Rectal smooth muscle tissue (tissue), 1 donor: ENCODE results near the gene SPSB4.

Experiments
- H3K27ac ChIP-seq: one replicate; pipeline ENCODE4 v1.7.0; 2013; ENCODE audit warnings: low read depth, low read length, inconsistent platforms
- H3K27me3 ChIP-seq: one replicate; pipeline ENCODE4 v1.7.0; 2013; ENCODE audit warnings: low read length; ENCODE audit not compliant: control insufficient read depth, insufficient read depth
- H3K36me3 ChIP-seq: one replicate; pipeline ENCODE4 v1.7.0; 2013; ENCODE audit warnings: low read length; ENCODE audit not compliant: control insufficient read depth, insufficient read depth
- H3K4me1 ChIP-seq: one replicate; pipeline ENCODE4 v1.7.0; 2013; ENCODE audit warnings: low read length; ENCODE audit not compliant: control insufficient read depth, insufficient read depth
- H3K4me3 ChIP-seq: one replicate; pipeline ENCODE4 v1.7.0; 2013; ENCODE audit warnings: low read length
- H3K9ac ChIP-seq: one replicate; pipeline ENCODE4 v1.7.0; 2013; ENCODE audit warnings: low read length

Gene SPSB4

DNA sequence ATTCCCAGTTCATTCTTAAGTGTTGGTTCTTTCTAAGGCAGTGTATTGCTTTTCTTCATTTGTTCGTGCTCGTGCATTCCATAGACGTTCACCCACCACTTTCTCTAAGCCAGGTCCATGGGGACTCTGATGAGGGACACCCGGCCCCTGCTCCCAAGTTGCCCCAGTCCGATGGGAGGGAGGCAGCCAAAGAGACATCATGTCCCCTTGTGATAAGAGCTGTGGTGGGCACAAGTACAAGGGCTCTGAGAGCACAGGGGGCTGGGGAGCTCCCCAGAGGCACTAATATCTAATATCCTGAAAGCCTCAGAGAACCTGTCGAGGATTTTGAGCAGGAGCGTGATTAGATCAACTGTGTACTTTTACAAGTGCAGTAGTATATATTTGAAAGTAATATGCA lies 6.3 kb downstream of the SPSB4 start:
- no peaks in the 10 kb centered on the region for H3K36me3 ChIP-seq

DNA sequence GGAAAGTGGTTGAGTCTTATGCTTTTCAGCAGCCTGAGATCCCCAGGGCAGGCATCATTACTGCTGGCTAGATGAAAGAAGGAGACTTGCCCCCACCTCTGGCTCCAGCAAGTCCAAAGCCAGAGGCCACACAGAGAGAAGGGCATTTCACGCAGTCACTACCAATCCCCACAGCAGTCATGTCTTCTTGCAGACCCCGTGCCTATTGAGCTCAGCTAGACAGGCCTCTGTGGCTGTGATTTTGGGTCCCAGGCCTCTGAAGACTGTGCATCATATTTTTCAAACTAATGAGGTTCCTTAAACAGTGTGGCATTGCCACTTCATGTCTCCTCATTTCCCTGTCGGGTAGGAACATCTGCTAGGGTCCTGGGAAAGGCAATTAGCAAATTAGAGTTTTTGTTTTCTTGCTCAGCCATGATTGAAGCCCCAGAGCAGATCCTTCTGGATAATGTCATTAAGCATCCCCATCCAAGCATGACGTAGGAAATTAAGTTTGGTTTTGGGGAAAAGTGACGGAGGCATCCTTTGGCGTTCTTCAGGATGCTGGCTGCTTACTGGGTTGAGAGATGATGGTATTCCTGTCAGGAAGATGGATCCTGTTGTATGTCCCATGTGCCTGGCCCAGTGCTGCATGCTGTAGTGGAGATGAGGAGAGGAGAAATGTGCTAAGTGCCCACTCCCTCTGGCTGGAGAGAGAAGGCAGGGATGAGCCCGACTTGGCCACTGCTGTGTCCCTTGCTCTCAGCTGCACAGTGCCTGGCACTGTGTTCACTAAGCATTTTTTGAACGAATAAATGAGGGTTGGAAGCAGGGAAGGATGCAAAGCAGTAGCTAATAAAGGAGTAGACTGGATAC lies 7.0 kb downstream of the SPSB4 start:
- H3K27me3 ChIP-seq, result no peaks in the 10 kb centered on the region
- no peak overlapping the region for H3K4me3 ChIP-seq
- H3K36me3 ChIP-seq, result no peaks in the 10 kb centered on the region
- no peak overlapping the region for H3K9ac ChIP-seq
- H3K27ac ChIP-seq, result no peak overlapping the region
- H3K4me1 ChIP-seq, result no peaks in the 10 kb centered on the region

More for the DNA sequence above, 6.3 kb downstream of the SPSB4 start:
- Histone ChIP-seq H3K9ac (no peak overlapping the region), H3K4me3 (no peak overlapping the region), H3K27ac (no peak overlapping the region), H3K27me3 (no peaks in the 10 kb centered on the region), H3K4me1 (no peaks in the 10 kb centered on the region)

DNA sequence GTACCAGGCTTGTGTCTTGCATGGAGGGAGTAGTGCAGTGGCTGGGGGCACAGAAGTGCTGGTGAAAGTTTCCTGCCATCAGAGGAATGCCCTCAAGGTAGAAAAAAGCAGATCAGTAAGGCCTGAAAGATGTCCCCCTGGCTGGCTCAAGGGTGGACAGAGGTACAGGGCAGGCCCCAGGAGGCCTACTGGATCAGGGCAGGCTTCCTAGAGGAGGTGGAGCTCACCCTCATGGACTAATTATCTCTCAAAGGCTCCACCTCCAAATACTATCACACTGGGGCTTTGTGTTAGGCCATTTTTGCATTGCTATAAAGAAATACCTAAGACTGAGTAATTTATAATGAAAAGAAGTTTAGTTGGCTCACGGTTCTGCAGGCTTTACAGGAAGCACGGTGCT lies 7.8 kb downstream of the SPSB4 start:
- no peaks in the 10 kb centered on the region for H3K36me3 ChIP-seq
- H3K27me3 ChIP-seq, result no peaks in the 10 kb centered on the region
- H3K9ac ChIP-seq, result no peak overlapping the region
- H3K4me1 ChIP-seq, result no peaks in the 10 kb centered on the region
- no peak overlapping the region for H3K4me3 ChIP-seq
- H3K27ac ChIP-seq, result no peak overlapping the region

DNA sequence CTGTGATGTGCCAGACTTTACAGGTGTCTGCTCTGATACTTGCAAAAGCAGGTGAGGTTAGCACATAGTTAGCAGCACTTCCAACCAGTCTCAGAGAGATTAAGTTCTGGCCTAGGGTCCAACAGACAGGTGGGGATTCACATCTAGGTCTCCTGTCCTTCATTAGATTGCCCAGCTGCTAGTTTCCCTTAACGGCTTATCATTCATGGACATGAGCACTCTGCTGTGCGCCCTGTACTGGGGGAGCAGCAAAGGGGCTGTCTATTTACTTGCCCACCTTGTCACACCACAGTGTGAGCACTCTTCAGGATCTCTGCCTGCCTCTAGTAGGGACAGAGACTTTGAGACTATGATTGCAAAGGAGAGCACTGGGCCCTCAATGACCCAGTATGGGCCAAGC lies 8.7 kb downstream of the SPSB4 start:
- H3K9ac ChIP-seq, result no peak overlapping the region
- no peaks in the 10 kb centered on the region for H3K4me1 ChIP-seq
- no peak overlapping the region for H3K27ac ChIP-seq
- no peaks in the 10 kb centered on the region for H3K27me3 ChIP-seq
- no peak overlapping the region for H3K4me3 ChIP-seq
- no peaks in the 10 kb centered on the region for H3K36me3 ChIP-seq

DNA sequence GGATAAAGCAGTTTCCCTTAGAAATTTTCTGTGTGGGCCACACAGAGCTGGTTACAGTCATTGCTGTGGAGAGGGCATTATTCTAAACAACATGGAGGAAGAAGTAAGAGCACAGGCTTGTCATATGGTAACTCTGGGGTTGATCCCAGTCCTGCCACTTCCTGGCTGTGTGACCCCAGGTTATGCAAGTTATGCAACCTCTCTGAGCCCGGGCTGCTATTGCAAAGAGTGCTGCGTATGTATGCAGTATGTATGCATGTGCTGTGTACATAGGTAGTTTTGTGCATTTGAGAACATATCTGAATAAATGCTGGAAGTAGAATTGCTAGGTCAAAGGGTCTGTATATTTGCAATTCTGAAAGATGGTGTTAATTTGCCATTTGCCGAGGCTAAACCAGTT lies 9.2 kb downstream of the SPSB4 start:
- Histone ChIP-seq H3K36me3 (no peaks in the 10 kb centered on the region), H3K27me3 (no peaks in the 10 kb centered on the region), H3K27ac (no peak overlapping the region), H3K4me3 (no peak overlapping the region), H3K9ac (no peak overlapping the region), H3K4me1 (no peaks in the 10 kb centered on the region)

DNA sequence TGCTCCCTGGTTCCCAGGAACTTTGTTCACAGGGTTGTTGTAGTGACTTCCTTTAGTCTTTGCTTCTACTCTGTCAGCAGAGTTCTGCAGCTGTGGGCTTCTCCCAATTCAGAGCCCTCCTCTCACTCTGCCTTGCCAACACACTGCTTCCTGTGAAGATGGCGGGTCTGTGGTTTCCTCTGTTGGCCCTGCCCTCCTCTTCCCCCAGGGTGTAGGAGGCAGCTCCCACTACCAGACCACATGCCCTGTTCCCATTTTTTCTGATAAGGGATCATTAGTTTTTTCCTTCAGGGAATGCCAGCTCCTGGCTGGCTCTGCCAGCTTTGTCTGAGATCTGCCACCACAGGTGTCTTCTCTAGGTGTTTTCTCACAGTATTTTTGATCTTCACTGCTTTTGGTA lies 12.7 kb downstream of the SPSB4 start:
- Histone ChIP-seq H3K27ac (no peak overlapping the region), H3K27me3 (no peaks in the 10 kb centered on the region), H3K9ac (no peak overlapping the region), H3K4me1 (no peaks in the 10 kb centered on the region), H3K4me3 (no peak overlapping the region), H3K36me3 (no peaks in the 10 kb centered on the region)

DNA sequence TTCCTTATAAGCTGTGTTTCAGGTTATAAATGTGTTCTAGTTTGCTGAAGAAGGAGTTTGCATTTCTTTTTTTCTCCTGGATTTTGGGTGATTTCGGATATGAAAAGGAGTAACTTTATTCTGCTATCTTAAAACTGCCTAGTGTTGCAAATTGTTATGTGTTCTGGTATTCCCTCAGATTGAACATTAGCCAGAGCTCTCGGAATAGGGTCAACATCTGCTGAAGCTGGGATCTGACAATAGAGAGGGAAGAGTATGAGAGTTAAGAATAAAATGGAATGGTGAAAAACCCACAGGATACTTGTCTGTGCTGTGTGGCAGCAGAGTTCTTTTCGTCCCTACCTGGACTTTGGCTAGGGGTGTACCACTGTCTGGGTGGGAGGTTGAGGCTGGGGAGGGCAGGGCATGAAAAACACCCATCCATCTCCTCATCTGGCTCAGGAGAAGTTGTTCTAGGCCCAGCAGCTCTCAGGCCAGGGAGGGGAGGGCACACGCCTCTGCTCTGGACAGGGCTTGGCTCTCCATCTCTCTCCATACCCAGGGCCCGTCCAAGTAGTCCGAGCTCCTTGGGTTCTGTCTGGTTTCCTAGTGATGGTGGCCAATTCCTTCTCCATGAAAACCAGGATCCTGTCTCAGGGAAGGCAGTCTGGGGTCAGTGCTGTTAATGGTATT lies 13.2 kb downstream of the SPSB4 start:
- Histone ChIP-seq H3K9ac (no peak overlapping the region), H3K27ac (no peak overlapping the region), H3K36me3 (no peaks in the 10 kb centered on the region), H3K27me3 (no peaks in the 10 kb centered on the region), H3K4me3 (no peak overlapping the region), H3K4me1 (no peaks in the 10 kb centered on the region)

DNA sequence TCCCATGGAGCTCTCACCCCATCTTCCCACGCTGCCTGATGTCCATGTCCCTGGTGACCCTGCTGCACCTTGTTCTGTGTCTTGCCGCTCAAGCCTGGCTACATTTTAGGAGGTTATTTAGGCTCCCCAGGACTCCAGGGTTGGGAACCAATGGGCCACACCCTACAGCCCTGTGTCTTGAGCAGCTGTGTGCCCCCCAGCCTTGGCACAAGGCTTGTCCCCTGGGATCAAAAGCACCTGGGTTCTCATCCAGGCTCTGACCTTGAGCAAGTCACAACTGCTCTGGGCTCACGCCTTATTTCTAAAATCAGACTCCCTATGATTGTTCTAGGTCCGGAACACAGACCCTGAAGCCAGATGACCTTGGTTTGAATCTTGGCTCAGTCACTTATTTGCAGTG lies 14.1 kb downstream of the SPSB4 start:
- Histone ChIP-seq H3K4me3 (no peak overlapping the region), H3K27ac (no peak overlapping the region), H3K4me1 (no peaks in the 10 kb centered on the region), H3K36me3 (no peaks in the 10 kb centered on the region), H3K27me3 (no peaks in the 10 kb centered on the region), H3K9ac (no peak overlapping the region)

DNA sequence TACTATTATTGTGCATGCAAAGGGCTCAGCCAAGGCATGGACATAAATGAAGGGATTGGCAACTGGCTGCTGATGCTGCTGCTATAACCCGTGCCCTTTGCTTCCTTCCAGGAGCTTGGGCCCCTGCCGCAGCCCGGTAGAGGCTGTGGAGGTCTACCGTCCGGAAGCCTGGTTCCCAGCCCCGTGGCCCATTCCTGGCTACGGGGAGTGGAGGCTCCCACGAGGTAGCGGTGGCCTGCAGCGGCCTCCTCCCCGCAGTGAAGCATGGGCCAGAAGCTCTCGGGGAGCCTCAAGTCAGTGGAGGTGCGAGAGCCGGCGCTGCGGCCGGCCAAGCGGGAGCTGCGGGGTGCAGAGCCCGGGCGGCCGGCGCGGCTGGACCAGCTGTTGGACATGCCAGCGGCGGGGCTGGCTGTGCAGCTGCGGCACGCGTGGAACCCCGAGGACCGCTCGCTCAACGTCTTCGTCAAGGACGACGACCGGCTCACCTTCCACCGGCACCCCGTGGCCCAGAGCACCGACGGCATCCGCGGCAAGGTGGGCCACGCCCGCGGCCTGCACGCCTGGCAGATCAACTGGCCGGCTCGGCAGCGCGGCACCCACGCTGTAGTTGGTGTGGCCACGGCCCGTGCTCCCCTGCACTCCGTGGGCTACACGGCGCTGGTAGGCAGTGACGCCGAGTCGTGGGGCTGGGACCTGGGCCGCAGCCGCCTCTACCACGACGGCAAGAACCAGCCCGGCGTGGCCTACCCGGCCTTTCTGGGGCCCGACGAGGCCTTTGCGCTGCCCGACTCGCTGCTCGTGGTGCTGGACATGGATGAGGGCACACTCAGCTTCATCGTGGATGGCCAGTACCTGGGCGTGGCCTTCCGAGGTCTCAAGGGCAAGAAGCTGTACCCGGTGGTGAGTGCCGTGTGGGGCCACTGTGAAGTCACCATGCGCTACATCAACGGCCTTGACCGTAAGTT lies 15.0 kb downstream of the SPSB4 start:
- H3K36me3 ChIP-seq, result no peaks in the 10 kb centered on the region
- H3K27ac ChIP-seq, result no peak overlapping the region
- no peak overlapping the region for H3K4me3 ChIP-seq
- no peak overlapping the region for H3K9ac ChIP-seq
- no peaks in the 10 kb centered on the region for H3K4me1 ChIP-seq
- no peaks in the 10 kb centered on the region for H3K27me3 ChIP-seq

DNA sequence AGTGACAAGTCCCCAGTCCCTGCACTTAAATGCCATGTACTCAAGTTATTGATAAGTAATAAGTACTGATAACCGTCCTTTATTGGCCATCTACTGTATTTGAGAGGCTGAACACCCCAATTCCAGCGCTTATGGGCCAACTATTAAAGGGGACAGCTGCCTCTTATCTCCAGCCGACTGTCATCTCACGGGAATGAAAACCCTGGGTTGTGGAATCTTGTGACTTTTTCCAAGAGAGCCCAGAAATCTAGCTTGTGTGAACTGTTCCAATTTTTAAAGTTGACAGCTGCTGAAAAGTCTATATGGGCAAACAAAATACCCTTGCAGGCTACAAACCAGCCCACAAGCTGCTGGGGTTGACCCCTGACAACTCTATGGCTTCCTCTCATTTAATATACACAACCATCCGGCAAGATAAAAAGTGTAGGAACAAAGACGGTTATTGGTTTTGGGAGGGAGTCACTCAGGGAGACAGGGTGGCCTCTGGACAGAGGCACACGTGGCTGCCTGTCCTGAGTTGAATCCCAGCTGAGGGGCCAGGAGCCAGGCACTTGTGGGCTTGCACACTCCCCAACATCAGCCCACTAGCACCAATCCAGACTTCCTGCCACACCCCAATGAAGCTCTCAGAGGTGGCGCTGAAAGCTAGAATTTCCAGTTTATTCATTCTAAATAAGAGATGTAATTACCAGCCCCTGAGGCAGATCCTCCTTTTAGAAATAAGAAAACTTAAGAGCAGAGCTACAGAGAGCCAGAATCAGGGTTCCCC lies 16.2 kb downstream of the SPSB4 start:
- H3K36me3 ChIP-seq, result no peaks in the 10 kb centered on the region
- no peak overlapping the region for H3K4me3 ChIP-seq
- H3K4me1 ChIP-seq, result no peaks in the 10 kb centered on the region
- H3K27me3 ChIP-seq, result no peaks in the 10 kb centered on the region
- H3K27ac ChIP-seq, result no peak overlapping the region
- no peak overlapping the region for H3K9ac ChIP-seq

DNA sequence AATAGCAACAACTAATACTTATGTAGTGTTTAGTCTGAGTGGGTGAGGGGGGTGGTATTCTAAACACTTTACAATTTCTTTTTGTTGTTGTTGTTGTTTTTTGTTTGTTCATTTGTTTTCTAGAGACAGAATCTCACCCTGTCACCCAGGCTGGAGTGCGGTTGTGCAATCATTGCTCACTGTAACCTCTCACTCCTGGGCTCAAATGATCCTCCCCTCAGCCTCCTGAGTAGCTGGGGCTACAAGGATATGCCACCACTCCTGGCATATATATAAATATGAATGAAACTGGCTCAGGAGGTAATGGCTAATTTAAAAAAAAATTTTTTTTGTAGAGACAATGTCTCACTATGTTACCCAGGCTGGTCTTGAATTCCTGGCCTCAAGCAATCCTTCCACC lies 19.1 kb downstream of the SPSB4 start:
- Histone ChIP-seq H3K27ac (no peak overlapping the region), H3K36me3 (no peaks in the 10 kb centered on the region), H3K27me3 (no peaks in the 10 kb centered on the region), H3K4me1 (no peaks in the 10 kb centered on the region), H3K4me3 (no peak overlapping the region), H3K9ac (no peak overlapping the region)
